NCI-H510A (cell line): Measurements from ENCODE around the gene GGPS1.
"Not testable (repeated sequence)": the region's sequence is repeated elsewhere in the genome, so short reads cannot be mapped to it uniquely, and the experiment has no call there.

Experiments
- DNase-seq: peaks from one replicate; lab custom pipeline; 2025; lab: John Stamatoyannopoulos, UW

The GGPS1 gene

GRCh38 chr1:235304549-235305451 lies 23.6 kb upstream of the GGPS1 start:
- no peak for DNase-seq

GRCh38 chr1:235307158-235308124 lies 20.9 kb upstream of the GGPS1 start:
- DNase-seq, result no peak

- DNase-seq, result not testable (repeated sequence)
Observed at GRCh38 chr1:235309206-235309605, 19.2 kb upstream of the GGPS1 start.

- DNase-seq, result no peak
Observed at GRCh38 chr1:235313262-235313661, 15.1 kb upstream of the GGPS1 start.

- DNase-seq, result no peak
Observed at GRCh38 chr1:235313931-235314678, 14.3 kb upstream of the GGPS1 start.

- no peak for DNase-seq
Observed at GRCh38 chr1:235315173-235315572, 13.2 kb upstream of the GGPS1 start.

- DNase-seq, result no peak
Observed at GRCh38 chr1:235315735-235316134, 12.6 kb upstream of the GGPS1 start.

GRCh38 chr1:235317168-235317567 lies 11.2 kb upstream of the GGPS1 start:
- no peak for DNase-seq

GRCh38 chr1:235319255-235319654 lies 9.1 kb upstream of the GGPS1 start:
- no peak for DNase-seq

GRCh38 chr1:235320521-235321179 lies 7.7 kb upstream of the GGPS1 start:
- no peak for DNase-seq

- DNase-seq, result no peak
Observed at GRCh38 chr1:235324296-235324695, 4.1 kb upstream of the GGPS1 start.

GRCh38 chr1:235325139-235325538 lies 3.2 kb upstream of the GGPS1 start:
- DNase-seq, result no peak

- no peak for DNase-seq
Observed at GRCh38 chr1:235325854-235326253, 2.5 kb upstream of the GGPS1 start.

GRCh38 chr1:235326719-235327558 lies 1.4 kb upstream of the GGPS1 start:
- DNase-seq, result no peak

GRCh38 chr1:235327559-235328270 lies 655 bp upstream of the GGPS1 start, which contains the start of gene ARID4B:
Gene ARID4B (minus strand): TSS chr1:235328179. CDS start chr1:235326919, 1,260 bp downstream.
- no peak for DNase-seq

GRCh38 chr1:235329139-235329902 lies 951 bp downstream of the GGPS1 start:
- no peak for DNase-seq

GRCh38 chr1:235330918-235331285 lies 2.5 kb downstream of the GGPS1 start:
- no peak for DNase-seq

GRCh38 chr1:235331401-235331800 lies 3.0 kb downstream of the GGPS1 start:
- no peak for DNase-seq

- DNase-seq, result no peak
Observed at GRCh38 chr1:235336903-235337302, 8.5 kb downstream of the GGPS1 start.
